SK-N-SH (cell line): ENCODE data around the gene GIT2. TPM values are rescaled to one million over a fixed set of nuclear protein-coding genes. Genes with fewer than 3 reads are reported as not detected.

ENCODE experiments used
- CTCF ChIA-PET: fragments of 300-600, 350-600 bp; formaldehyde crosslinking; extraction: SDS; loops from one replicate; lab custom pipeline; 2021; lab: Yijun Ruan, JAX
- POLR2A ChIA-PET: fragments of 350-600 bp; sonication (Branson Sonifier 250); formaldehyde crosslinking; extraction: SDS; loops from one replicate; lab custom pipeline; 2020; ENCODE audit warnings: antibody characterized with exemption, inconsistent platforms; lab: Yijun Ruan, JAX
- DNase-seq: peaks from one replicate; pipeline ENCODE4 v3.0.0; 2012
- H2AFZ ChIP-seq: fragments of 200-600 bp; sonication (generic); 2 replicates; pipeline ENCODE4 v1.8.1; 2016; ENCODE audit warnings: antibody characterized with exemption, mild to moderate bottlenecking, low read depth
- H3F3A ChIP-seq: fragments of 200-600 bp; sonication (generic); replicated peaks from 2 replicates; pipeline ENCODE3; 2016; ENCODE audit warnings: antibody characterized with exemption, mild to moderate bottlenecking; ENCODE audit not compliant: insufficient read depth
- H3K27ac ChIP-seq, 2 experiments: fragments of 200-500 bp in 1 of 2; fragments of 200-600 bp in 1 of 2; sonication (Bioruptor generic) in 1 of 2; sonication (generic), shearing (Covaris generic) in 1 of 2; 2 replicates each; pipeline versions ENCODE4 v1.5.1 to v1.6.1; 2014 to 2016; ENCODE audit warnings: low read depth in 2 of 2, inconsistent platforms in 1 of 2, low read length in 1 of 2, mild to moderate bottlenecking in 1 of 2, mixed read lengths in 1 of 2
- H3K27me3 ChIP-seq: fragments of 200-600 bp; sonication (generic), shearing (Covaris generic); 2 replicates; pipeline ENCODE4 v1.6.1; 2016; ENCODE audit warnings: mixed run types; ENCODE audit not compliant: insufficient read depth
- H3K36me3 ChIP-seq, 2 experiments: fragments of 200-500 bp in 1 of 2; fragments of 200-600 bp in 1 of 2; sonication (Bioruptor generic) in 1 of 2; sonication (generic) in 1 of 2; replicated peaks in 1 of 2; 2 replicates each; pipeline versions ENCODE3 to v1.5.1; 2014 to 2016; ENCODE audit warnings: low read length in 1 of 2, mild to moderate bottlenecking in 1 of 2; ENCODE audit not compliant: insufficient read depth in 2 of 2, control insufficient read depth in 1 of 2
- H3K4me1 ChIP-seq, 2 experiments: fragments of 200-500 bp in 1 of 2; fragments of 200-600 bp in 1 of 2; sonication (Bioruptor generic) in 1 of 2; sonication (generic), shearing (Covaris generic) in 1 of 2; 2 replicates each; pipeline versions ENCODE4 v1.5.1 to v1.6.1; 2014 to 2016; ENCODE audit warnings: low read depth in 1 of 2, low read length in 1 of 2, mixed run types in 1 of 2; ENCODE audit not compliant: insufficient read depth in 2 of 2, control insufficient read depth in 1 of 2
- H3K4me2 ChIP-seq: fragments of 200-600 bp; sonication (generic), shearing (Covaris generic); 2 replicates; pipeline ENCODE4 v1.6.1; 2017; ENCODE audit warnings: mixed run types
- H3K4me3 ChIP-seq, 2 experiments: fragments of 200-500 bp in 1 of 2; fragments of 200-600 bp in 1 of 2; sonication (Bioruptor generic) in 1 of 2; sonication (generic), shearing (Covaris generic) in 1 of 2; 2 replicates each; pipeline versions ENCODE4 v1.5.1 to v1.8.1; 2014 to 2016; ENCODE audit warnings: low read depth in 2 of 2, inconsistent platforms in 1 of 2, low read length in 1 of 2, mild to moderate bottlenecking in 1 of 2, mixed read lengths in 1 of 2, moderate library complexity in 1 of 2
- H3K79me2 ChIP-seq: fragments of 200-600 bp; sonication (generic); 2 replicates; pipeline ENCODE4 v1.8.1; 2017; ENCODE audit warnings: mild to moderate bottlenecking; ENCODE audit not compliant: insufficient read depth
- H3K9ac ChIP-seq: fragments of 200-600 bp; sonication (generic); 2 replicates; pipeline ENCODE4 v1.6.1; 2017; ENCODE audit warnings: mixed run types
- H3K9me2 ChIP-seq: fragments of 200-600 bp; sonication (generic); 2 replicates; pipeline ENCODE4 v1.6.1; 2017; ENCODE audit warnings: mixed run types
- H3K9me3 ChIP-seq: fragments of 200-600 bp; sonication (generic); 2 replicates; pipeline ENCODE4 v1.6.1; 2017; ENCODE audit warnings: mixed run types, mild to moderate bottlenecking, moderate library complexity
- H4K20me1 ChIP-seq: fragments of 200-600 bp; sonication (generic); 2 replicates; pipeline ENCODE4 v1.6.1; 2017; ENCODE audit warnings: mild to moderate bottlenecking, mixed run types; ENCODE audit not compliant: insufficient read depth
- EP300 ChIP-seq, 2 experiments: IDR thresholded peaks; 2 replicates each; pipeline versions ENCODE4 v1.4.0 to v1.6.1; 2012; ENCODE audit warnings: borderline replicate concordance in 1 of 2, low read depth in 1 of 2, low read length in 1 of 2
- FOSL2 ChIP-seq: IDR thresholded peaks from 2 replicates; pipeline ENCODE4 v1.4.0; 2012; ENCODE audit warnings: low read depth, mild to moderate bottlenecking, moderate library complexity, borderline replicate concordance
- FOXJ3 ChIP-seq: sonication (generic); formaldehyde crosslinking; IDR thresholded peaks from 2 replicates; pipeline ENCODE4 v1.5.1; 2020; ENCODE audit warnings: mild to moderate bottlenecking, missing genetic modification reagents
- FOXM1 ChIP-seq: IDR thresholded peaks from 2 replicates; pipeline ENCODE4 v1.4.0; 2012; ENCODE audit warnings: low read depth, mild to moderate bottlenecking
- GABPA ChIP-seq: IDR thresholded peaks from 2 replicates; pipeline ENCODE4 v1.4.0; 2012; ENCODE audit warnings: low read depth, mild to moderate bottlenecking
- GATA2 ChIP-seq: sonication (generic); formaldehyde crosslinking; IDR thresholded peaks from 2 replicates; pipeline ENCODE4 v1.5.0; 2020; ENCODE audit warnings: mild to moderate bottlenecking, missing genetic modification reagents
- JUND ChIP-seq: IDR thresholded peaks from 2 replicates; pipeline ENCODE4 v1.4.0; 2012
- MEF2A ChIP-seq: IDR thresholded peaks from 2 replicates; pipeline ENCODE4 v1.4.0; 2012; ENCODE audit warnings: low read depth, borderline replicate concordance
- MXI1 ChIP-seq: IDR thresholded peaks from 2 replicates; pipeline ENCODE4 v1.6.1; 2012; ENCODE audit warnings: mild to moderate bottlenecking, low read depth, low read length, improper control_type of control experiment
- NFIC ChIP-seq: IDR thresholded peaks from 2 replicates; pipeline ENCODE4 v1.4.0; 2012; ENCODE audit warnings: borderline replicate concordance
- NRF1 ChIP-seq: IDR thresholded peaks from 2 replicates; pipeline ENCODE4 v1.6.1; 2012; ENCODE audit warnings: low read depth, mild to moderate bottlenecking, low read length
- PBX3 ChIP-seq: IDR thresholded peaks from 2 replicates; pipeline ENCODE4; 2012
- POLR2AphosphoS5 ChIP-seq: IDR thresholded peaks from 2 replicates; pipeline ENCODE4 v1.6.1; 2012; ENCODE audit warnings: low read depth, low read length
- RCOR1 ChIP-seq: fragments of 150-350 bp; IDR thresholded peaks from 2 replicates; pipeline ENCODE4 v1.6.1; 2017; ENCODE audit warnings: antibody characterized with exemption, low read length
- RFX5 ChIP-seq: IDR thresholded peaks from 2 replicates; pipeline ENCODE4 v1.6.1; 2012; ENCODE audit warnings: mild to moderate bottlenecking, improper control_type of control experiment, low read length
- SIN3A ChIP-seq: IDR thresholded peaks from 2 replicates; pipeline ENCODE4 v1.6.1; 2012; ENCODE audit warnings: low read depth, mild to moderate bottlenecking, low read length, moderate library complexity, borderline replicate concordance
- SMC3 ChIP-seq: IDR thresholded peaks from 2 replicates; pipeline ENCODE4 v1.6.1; 2012; ENCODE audit warnings: low read depth, low read length, improper control_type of control experiment
- TAF1 ChIP-seq: IDR thresholded peaks from 2 replicates; pipeline ENCODE4 v1.6.1; 2012; ENCODE audit warnings: low read depth, mild to moderate bottlenecking, low read length, moderate library complexity, borderline replicate concordance
- TEAD4 ChIP-seq: IDR thresholded peaks from 2 replicates; pipeline ENCODE4 v1.4.0; 2012; ENCODE audit warnings: mild to moderate bottlenecking, borderline replicate concordance; ENCODE audit not compliant: insufficient read depth
- WGBS: methylation state at CpG from one replicate; pipeline ENCODE4 v1.1.6; 2017; ENCODE audit warnings: low lambda C conversion rate; 5-methylcytosine and 5-hydroxymethylcytosine counted together
- polyA plus RNA-seq, 3 experiments: library from polyadenylated mRNA; depleted of rRNA; stranded (reverse); fragments of >200 nt; gene quantifications; 2 replicates each; pipeline ENCODE4 v1.2.3, GENCODE V29; 2012
- TF ChIP-seq, protein P1 (sequence below): IDR thresholded peaks from 2 replicates; pipeline ENCODE4 v1.6.1; 2012; ENCODE audit warnings: mild to moderate bottlenecking, low read depth, low read length, moderate library complexity

The GIT2 gene
- polyA plus RNA-seq, 1 of the 3 experiments (the other 2 are of a cell fraction) = 21.2 TPM

DNA sequence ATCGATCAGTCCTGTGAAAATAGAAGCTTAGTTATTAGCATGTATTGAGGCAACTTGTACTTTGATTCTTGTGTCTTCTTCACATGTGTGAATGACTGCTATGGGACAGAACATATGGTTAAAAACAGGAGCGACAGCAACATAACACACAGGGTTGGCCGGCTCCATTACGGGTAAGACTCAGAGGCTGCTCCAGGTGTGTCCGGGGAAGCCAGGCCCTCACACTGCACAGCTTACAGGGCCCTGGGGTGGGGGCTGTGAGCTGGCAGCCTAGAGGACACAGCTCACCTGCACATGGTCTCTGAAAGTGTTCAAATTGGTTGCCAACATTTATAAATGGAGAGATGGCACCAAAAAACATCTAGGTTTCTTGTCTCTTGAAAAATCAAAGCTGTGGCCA is 65.0 kb downstream of the GIT2 start:
- Histone ChIP-seq H3F3A (peaks cover 8% of the 10 kb centered on the region), H3K9me2 (no peaks in the 10 kb centered on the region), H3K27ac (no peak overlapping the region), H3K9ac (no peak overlapping the region), H3K36me3 (peaks cover 40 to 44% of the 10 kb centered on the region in 2 experiments), H3K4me2 (no peak overlapping the region), H3K27me3 (no peaks in the 10 kb centered on the region), H2AFZ (no peak overlapping the region), H3K4me3 (no peak overlapping the region), H3K4me1 (no peaks in the 10 kb centered on the region), H4K20me1 (no peaks in the 10 kb centered on the region), H3K9me3 (no peaks in the 10 kb centered on the region), H3K79me2 (no peaks in the 10 kb centered on the region)
- 100% methylated on average over 4 of the region's 5 CpGs for WGBS
- DNase-seq = no peak
- TF ChIP-seq RFX5 (no peak), JUND (no peak), FOXJ3 (CRISPR knock-in tag) (no peak), RCOR1 (no peak), GATA2 (CRISPR knock-in tag) (no peak), GABPA (no peak), FOXM1 (no peak), FOSL2 (no peak), PBX3 (no peak), NFIC (no peak), MXI1 (no peak), TAF1 (no peak), SMC3 (no peak), NRF1 (no peak), POLR2AphosphoS5 (no peak), SIN3A (no peak), TEAD4 (no peak), EP300 (IDR thresholded peaks at IDR 0.05; ENCODE audit: borderline replicate concordance in 1 of 2, low read depth in 1 of 2, low read length in 1 of 2) (no peak), MEF2A (no peak)
- TF ChIP-seq, protein P1, sequence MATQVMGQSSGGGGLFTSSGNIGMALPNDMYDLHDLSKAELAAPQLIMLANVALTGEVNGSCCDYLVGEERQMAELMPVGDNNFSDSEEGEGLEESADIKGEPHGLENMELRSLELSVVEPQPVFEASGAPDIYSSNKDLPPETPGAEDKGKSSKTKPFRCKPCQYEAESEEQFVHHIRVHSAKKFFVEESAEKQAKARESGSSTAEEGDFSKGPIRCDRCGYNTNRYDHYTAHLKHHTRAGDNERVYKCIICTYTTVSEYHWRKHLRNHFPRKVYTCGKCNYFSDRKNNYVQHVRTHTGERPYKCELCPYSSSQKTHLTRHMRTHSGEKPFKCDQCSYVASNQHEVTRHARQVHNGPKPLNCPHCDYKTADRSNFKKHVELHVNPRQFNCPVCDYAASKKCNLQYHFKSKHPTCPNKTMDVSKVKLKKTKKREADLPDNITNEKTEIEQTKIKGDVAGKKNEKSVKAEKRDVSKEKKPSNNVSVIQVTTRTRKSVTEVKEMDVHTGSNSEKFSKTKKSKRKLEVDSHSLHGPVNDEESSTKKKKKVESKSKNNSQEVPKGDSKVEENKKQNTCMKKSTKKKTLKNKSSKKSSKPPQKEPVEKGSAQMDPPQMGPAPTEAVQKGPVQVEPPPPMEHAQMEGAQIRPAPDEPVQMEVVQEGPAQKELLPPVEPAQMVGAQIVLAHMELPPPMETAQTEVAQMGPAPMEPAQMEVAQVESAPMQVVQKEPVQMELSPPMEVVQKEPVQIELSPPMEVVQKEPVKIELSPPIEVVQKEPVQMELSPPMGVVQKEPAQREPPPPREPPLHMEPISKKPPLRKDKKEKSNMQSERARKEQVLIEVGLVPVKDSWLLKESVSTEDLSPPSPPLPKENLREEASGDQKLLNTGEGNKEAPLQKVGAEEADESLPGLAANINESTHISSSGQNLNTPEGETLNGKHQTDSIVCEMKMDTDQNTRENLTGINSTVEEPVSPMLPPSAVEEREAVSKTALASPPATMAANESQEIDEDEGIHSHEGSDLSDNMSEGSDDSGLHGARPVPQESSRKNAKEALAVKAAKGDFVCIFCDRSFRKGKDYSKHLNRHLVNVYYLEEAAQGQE = no peak
- ChIA-PET POLR2A (no interaction called here), CTCF (interaction anchor here (1.8 kb wide), 1 partner anchor 78 kb away, joined by 7 read pairs; no protein-coding TSS in a partner anchor)
